Lower lobe of right lung (tissue), 2 donors: ENCODE results near the gene SPRING1. TPM values are rescaled to one million over a fixed set of nuclear protein-coding genes. Genes with fewer than 3 reads are reported as not detected.

ENCODE experiments used
- ATAC-seq, 2 donors: fragments of 200-7000 bp; cut with Tn5 transposase; one replicate each; pipeline ENCODE4 v1.9.1; 2020 to 2022; ENCODE audit warnings: mild to moderate bottlenecking in 2 of 2, moderate library complexity in 2 of 2
- DNase-seq: peaks from one replicate; pipeline ENCODE4 v3.0.0-alpha.2; 2020
- H3K27ac ChIP-seq: fragments of 200-600 bp; one replicate; pipeline ENCODE4 v1.8.0; 2022
- H3K27me3 ChIP-seq: fragments of 200-600 bp; one replicate; pipeline ENCODE4 v1.8.0; 2022; ENCODE audit warnings: low read depth
- H3K36me3 ChIP-seq: fragments of 200-600 bp; one replicate; pipeline ENCODE4 v1.8.0; 2022; ENCODE audit warnings: mild to moderate bottlenecking
- H3K4me1 ChIP-seq: fragments of 200-600 bp; one replicate; pipeline ENCODE4 v1.8.0; 2022
- H3K4me3 ChIP-seq: fragments of 200-600 bp; one replicate; pipeline ENCODE4 v1.8.0; 2022; ENCODE audit warnings: mild to moderate bottlenecking
- H3K9me3 ChIP-seq: fragments of 200-600 bp; one replicate; pipeline ENCODE4 v1.8.0; 2022
- CTCF ChIP-seq: fragments of 200-600 bp; IDR thresholded peaks from one replicate; pipeline ENCODE4 v1.8.0; 2022; ENCODE audit warnings: antibody characterized with exemption, mild to moderate bottlenecking
- intact Hi-C: fragments of 100-400 bp; cut with DNase I; formaldehyde crosslinking; loops from one replicate; pipeline ENCODE4 v1.11.0; 2022
- total RNA-seq: library from RNA; stranded (reverse); fragmentation: NEBNext Ultra II Directional; extraction: Animal tissue kit (Norgen Biotek cat#: 25700); gene quantifications from one replicate; pipeline ENCODE4 v1.2.1, GENCODE V29; 2021
- donor health status: DM: no; HTN: yes; CAD: no; lungs with severe emphysema.

The SPRING1 gene
- total RNA-seq, 1 donor from 2014 or later: 84.3 TPM

- H3K27ac ChIP-seq: no peak overlapping the region
- no peaks in the 10 kb centered on the region for H3K27me3 ChIP-seq
- no peak for DNase-seq
- intact Hi-C loops: no loop called here
- H3K36me3 ChIP-seq: no peaks in the 10 kb centered on the region
- H3K4me1 ChIP-seq: no peaks in the 10 kb centered on the region
- H3K9me3 ChIP-seq: no peaks in the 10 kb centered on the region
- no peak for ATAC-seq
- H3K4me3 ChIP-seq: no peak overlapping the region
- TF ChIP-seq CTCF: no peak
Measured at GRCh38 chr12:116777245-116777644, 39.4 kb upstream of the SPRING1 start.

- DNase-seq (no peak), ATAC-seq (no peak)
- no peak for TF ChIP-seq CTCF
- no peak overlapping the region for H3K4me3 ChIP-seq
- H3K27ac ChIP-seq: no peak overlapping the region
- H3K27me3 ChIP-seq: no peaks in the 10 kb centered on the region
- H3K4me1 ChIP-seq: no peaks in the 10 kb centered on the region
- H3K9me3 ChIP-seq: no peaks in the 10 kb centered on the region
- intact Hi-C loops: no loop called here
- H3K36me3 ChIP-seq: no peaks in the 10 kb centered on the region
Measured at GRCh38 chr12:116774020-116774419, 36.2 kb upstream of the SPRING1 start.

- intact Hi-C loops: no loop called here
- no peaks in the 10 kb centered on the region for H3K27me3 ChIP-seq
- H3K36me3 ChIP-seq: no peaks in the 10 kb centered on the region
- no peak for ATAC-seq
- H3K4me1 ChIP-seq: no peaks in the 10 kb centered on the region
- H3K4me3 ChIP-seq: no peak overlapping the region
- TF ChIP-seq CTCF: no peak
- H3K27ac ChIP-seq: no peak overlapping the region
- no peaks in the 10 kb centered on the region for H3K9me3 ChIP-seq
- no peak for DNase-seq
Measured at GRCh38 chr12:116773276-116773731, 35.4 kb upstream of the SPRING1 start.

DNA sequence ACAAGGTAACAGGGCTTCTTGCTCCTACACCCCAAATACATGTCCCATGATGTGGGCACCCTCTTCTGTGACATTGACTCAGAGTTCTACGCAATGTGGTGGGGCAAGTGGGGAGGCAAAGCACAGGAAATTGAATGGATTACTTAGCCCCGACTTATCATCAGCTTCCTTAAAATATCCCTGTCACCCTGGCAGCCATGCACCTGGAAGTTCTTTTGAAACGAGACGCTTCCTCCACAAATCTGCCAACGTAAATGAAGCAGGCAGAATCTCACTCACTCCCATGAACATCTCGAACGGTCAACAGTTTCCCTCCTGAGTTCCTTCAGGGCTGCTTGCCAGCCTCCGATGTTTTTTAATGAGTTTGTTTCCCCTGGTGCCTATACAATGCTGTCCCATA lies 33.8 kb upstream of the SPRING1 start:
- Histone ChIP-seq H3K9me3 (no peaks in the 10 kb centered on the region), H3K27ac (no peak overlapping the region), H3K36me3 (no peaks in the 10 kb centered on the region), H3K27me3 (no peaks in the 10 kb centered on the region), H3K4me3 (no peak overlapping the region), H3K4me1 (no peaks in the 10 kb centered on the region)
- intact Hi-C loops: no loop called here
- DNase-seq: no peak
- ATAC-seq: no peak
- no peak for TF ChIP-seq CTCF

DNA sequence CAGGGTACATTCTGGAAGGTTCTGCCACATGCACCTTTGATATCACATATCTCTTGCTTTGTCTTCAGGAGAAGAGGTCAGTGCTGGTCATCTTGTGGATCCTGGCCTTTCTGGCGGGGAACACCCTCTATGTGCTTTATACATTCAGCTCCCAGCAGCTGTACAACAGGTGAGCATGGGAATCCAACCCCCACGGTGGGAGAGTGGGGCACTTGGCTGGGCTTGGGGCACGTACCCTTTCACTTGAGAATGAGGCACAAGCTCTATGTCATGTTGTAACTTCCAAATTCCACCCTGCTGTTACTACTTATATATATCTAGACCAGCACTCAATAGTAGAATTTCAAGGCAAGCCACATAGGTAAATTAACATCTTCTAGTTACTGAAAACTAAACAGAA lies 28.9 kb upstream of the SPRING1 start:
- H3K36me3 ChIP-seq: no peaks in the 10 kb centered on the region
- no peaks in the 10 kb centered on the region for H3K4me1 ChIP-seq
- H3K27me3 ChIP-seq: no peaks in the 10 kb centered on the region
- TF ChIP-seq CTCF: no peak
- DNase-seq: no peak
- ATAC-seq: no peak
- H3K27ac ChIP-seq: no peak overlapping the region
- intact Hi-C loops: no loop called here
- H3K4me3 ChIP-seq: no peak overlapping the region
- H3K9me3 ChIP-seq: no peaks in the 10 kb centered on the region

- intact Hi-C loops: no loop called here
- Histone ChIP-seq H3K9me3 (no peaks in the 10 kb centered on the region), H3K27ac (no peak overlapping the region), H3K4me3 (no peak overlapping the region), H3K4me1 (no peaks in the 10 kb centered on the region), H3K36me3 (no peaks in the 10 kb centered on the region), H3K27me3 (no peaks in the 10 kb centered on the region)
- DNase-seq (no peak), ATAC-seq (no peak)
- no peak for TF ChIP-seq CTCF
Measured at GRCh38 chr12:116766285-116766684, 28.4 kb upstream of the SPRING1 start.
